ENCODE results near the gene CNN3.

The CNN3 gene

GRCh38 chr1:94887603-94888171, 39.2 kb downstream of the CNN3 start:
- H3K4me3 ChIP-seq (ENCODE audit: low read length): no peak overlapping the region
- TF ChIP-seq CTCF (conservative IDR thresholded peaks at IDR 0.05; ENCODE audit: low read length): no peak

GRCh38 chr1:94887106-94887505, 39.8 kb downstream of the CNN3 start:
- no peak for DNase-seq (ENCODE audit: low read depth)
- no peak for TF ChIP-seq CTCF (conservative IDR thresholded peaks at IDR 0.05; ENCODE audit: low read length)
- no peak overlapping the region for H3K4me3 ChIP-seq (ENCODE audit: low read length)

More at GRCh38 chr1:94887603-94888171, 39.2 kb downstream of the CNN3 start:
- DNase-seq (ENCODE audit: low read depth): no peak

- no peak overlapping the region for H3K4me3 ChIP-seq (ENCODE audit: low read length)
- DNase-seq (ENCODE audit: low read depth): no peak
Observed at GRCh38 chr1:94886361-94886760, 40.5 kb downstream of the CNN3 start.

DNA sequence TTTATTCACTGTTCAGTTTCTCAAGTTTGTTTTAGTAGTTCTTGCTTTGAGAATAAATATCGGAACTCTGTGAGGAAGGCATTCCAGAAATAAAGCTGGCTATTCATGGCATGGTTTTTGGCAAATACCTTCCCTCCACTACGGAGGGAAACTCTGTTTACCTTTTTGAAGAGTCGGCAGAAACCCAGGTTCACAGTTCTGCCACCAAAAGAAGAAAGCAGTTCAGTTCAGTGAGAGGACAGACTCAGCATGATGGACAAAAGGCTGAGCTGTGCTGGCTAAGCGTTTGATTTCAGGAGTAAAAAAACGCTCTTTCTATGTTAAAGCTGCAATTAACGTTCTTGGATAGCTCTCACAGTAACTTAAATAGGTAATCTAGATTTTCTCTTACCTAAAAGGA, 42.4 kb downstream of the CNN3 start:
- no peak for DNase-seq (ENCODE audit: low read depth)
- TF ChIP-seq CTCF (conservative IDR thresholded peaks at IDR 0.05; ENCODE audit: low read length): no peak
- H3K4me3 ChIP-seq (ENCODE audit: low read length): no peak overlapping the region

More at GRCh38 chr1:94886361-94886760, 40.5 kb downstream of the CNN3 start:
- no peak for TF ChIP-seq CTCF (conservative IDR thresholded peaks at IDR 0.05; ENCODE audit: low read length)

GRCh38 chr1:94884106-94884505, 42.8 kb downstream of the CNN3 start:
- H3K4me3 ChIP-seq (ENCODE audit: low read length): no peak overlapping the region
- peak; percentile 86 for DNase-seq (ENCODE audit: low read depth)
- TF ChIP-seq CTCF (conservative IDR thresholded peaks at IDR 0.05; ENCODE audit: low read length): no peak

DNA sequence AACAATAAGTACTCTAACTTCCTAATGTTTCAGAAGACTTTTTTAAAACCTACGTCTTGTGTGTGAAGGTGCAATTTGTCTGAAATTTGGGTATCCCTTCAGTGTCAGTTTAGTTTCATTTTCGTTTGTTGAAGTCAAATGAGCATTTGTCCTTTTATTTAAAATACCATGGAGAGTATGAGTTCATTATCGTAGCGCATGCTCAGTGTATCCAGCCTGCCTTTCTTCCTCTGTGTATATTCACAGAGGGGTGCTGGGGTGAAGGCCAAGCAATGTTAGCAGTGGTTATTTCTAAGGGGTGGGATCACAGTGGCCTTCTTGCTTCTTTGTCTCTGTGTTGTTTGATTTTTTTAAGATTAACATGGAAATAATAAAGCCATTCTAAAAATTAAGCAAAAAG, 43.2 kb downstream of the CNN3 start:
- H3K4me3 ChIP-seq (ENCODE audit: low read length): 0 out of 2 replicates have a peak overlapping the region, but pooled peaks have one; percentile 3
- peak; percentile 58 for DNase-seq (ENCODE audit: low read depth)
- TF ChIP-seq CTCF (conservative IDR thresholded peaks at IDR 0.05; ENCODE audit: low read length): no peak

GRCh38 chr1:94878329-94878728, 48.6 kb downstream of the CNN3 start:
- no peak for TF ChIP-seq CTCF (conservative IDR thresholded peaks at IDR 0.05; ENCODE audit: low read length)
- no peak for DNase-seq (ENCODE audit: low read depth)
- H3K4me3 ChIP-seq (ENCODE audit: low read length): no peak overlapping the region
